ENCODE results near the gene TSPAN4.

Gene TSPAN4

DNA sequence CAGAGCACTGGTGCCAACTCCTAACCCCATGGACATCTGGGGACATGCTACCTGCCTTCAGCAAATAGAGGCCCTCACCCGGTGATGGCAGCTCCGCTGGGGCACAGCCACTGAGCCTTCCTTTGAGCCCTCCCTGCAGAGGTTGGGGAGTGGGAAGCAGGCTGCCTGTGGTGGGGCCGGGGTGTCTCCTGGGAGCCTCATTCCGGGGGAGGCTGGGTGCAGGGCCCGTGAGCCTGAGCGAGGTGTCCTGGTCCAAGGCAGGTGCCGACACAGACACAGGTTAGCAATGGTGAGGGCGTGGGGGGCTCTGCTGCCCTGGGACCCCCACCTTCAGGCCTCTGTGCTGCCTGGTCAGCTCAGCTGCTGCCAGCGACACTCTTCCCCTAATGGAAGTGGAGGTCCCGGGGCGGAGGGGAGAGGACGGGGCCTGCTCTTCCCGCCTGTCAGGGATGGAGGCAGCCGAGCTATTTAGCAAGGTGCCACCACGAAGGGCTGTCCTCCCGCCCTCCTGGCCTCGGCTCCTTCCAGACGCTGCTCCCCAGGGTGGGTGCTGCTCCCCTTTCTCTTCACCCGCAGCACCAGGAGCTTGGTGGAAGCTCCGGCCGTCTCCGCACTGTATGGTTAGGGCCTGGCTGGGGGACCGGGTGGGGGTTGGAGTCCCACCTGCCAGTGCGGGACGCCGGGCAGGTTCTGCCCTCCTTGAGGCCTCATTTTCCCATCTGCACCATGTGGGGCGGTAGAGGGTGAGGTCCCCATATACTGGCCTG lies 11.2 kb downstream of the TSPAN4 start:
- no peak for DNase-seq

GRCh38 chr11:854601-855329 lies 12.1 kb downstream of the TSPAN4 start:
- DNase-seq, result no peak

GRCh38 chr11:855330-855674 lies 12.7 kb downstream of the TSPAN4 start:
- DNase-seq, result no peak

- no peak for DNase-seq
These were observed 13.1 kb downstream of the TSPAN4 start for GRCh38 chr11:855796-856195.

DNA sequence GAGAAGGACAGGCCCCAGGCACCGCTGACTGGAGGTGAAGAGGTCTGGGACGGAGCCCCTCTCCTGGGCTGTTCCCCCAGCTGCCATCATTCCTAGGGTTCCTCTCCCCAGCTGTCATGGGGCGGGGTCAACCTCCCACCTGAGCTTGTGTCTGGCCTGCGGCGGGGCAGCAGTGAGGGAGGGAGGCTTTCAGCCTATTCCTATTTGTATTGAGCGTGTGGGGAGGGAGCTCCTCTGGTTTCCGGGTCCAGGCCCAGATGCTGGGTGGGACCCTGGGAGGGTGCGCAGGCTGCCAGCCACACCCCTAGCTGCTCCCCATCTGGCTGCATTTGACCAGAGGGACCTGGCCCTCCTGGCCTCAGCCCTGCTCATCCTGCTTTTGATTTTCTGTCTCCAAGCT lies 13.7 kb downstream of the TSPAN4 start:
- DNase-seq, result no peak

GRCh38 chr11:858053-858761 lies 15.6 kb downstream of the TSPAN4 start:
- no peak for DNase-seq

DNA sequence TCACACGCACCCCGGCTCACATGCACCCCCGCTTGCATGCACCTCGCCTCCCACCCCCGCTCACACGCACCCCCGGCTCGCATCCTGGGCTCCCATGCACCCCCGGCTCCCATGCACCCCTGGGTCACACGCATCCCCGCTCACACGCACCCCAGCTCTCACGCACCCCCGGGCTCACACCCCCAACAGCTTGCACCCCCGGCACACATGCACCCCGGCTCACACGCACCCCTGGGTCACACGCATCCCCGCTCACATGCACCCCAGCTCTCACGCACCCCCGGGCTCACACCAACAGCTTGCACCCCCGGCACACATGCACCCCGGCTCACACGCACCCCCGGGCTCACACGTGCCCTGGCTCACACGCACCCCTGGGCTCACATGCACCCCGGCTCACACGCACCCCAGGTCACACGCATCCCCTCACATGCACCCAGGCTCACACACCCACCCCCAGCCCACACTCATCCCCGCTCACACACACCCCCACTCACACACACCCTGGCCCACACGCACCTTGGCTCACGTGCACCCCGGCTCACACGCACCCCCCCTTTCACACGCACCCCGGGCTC lies 16.2 kb downstream of the TSPAN4 start:
- DNase-seq, result no peak

- DNase-seq, result peak; percentile 27
These were observed 16.9 kb downstream of the TSPAN4 start for GRCh38 chr11:859394-860131.

DNA sequence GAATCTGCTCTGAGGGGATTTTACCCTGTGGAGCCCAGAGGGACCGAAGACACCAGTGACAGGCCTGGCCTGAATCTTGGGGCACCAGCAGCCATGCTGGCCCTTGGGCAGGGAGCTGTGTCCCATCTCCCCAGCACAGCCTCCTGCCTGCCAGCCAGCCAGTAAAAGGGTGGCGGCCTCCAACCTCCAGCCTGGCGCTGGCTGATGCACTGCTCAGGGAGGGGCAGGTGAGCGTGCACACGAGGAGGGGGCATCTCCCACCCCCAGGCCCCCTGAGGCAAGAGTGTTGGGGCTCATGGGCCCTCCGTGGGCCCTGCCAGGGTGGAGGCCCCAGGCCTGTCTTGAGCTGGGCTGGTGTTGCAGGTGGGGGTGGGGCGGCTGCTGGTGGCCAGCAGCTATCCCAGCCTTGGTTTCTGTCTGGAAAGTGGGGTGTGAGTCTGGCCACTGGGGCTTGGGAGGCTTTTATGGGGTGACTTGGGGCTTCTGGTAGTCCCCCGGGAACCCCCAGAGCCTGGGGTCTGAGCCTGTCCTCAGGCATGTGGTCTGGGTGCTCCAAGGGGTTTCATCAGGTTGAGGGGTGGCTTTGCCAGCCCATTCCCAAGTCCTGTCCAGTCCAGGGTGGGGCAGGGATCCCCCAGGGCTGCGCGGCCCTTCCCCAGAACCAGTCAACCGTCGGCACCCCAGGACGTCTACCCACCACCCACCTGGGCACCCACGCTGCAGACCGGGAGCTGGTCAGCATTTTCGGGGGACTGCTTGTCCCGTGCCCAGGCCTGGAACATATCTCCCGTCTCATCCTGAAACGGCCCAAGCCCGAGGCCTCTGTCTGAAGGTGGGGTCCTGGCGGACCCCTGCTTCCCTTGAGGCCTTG lies 17.8 kb downstream of the TSPAN4 start:
- no peak for DNase-seq

- DNase-seq, result peak; percentile 18
These were observed 18.4 kb downstream of the TSPAN4 start for GRCh38 chr11:861105-861479.

GRCh38 chr11:862081-862661 lies 19.5 kb downstream of the TSPAN4 start:
- no peak for DNase-seq

DNA sequence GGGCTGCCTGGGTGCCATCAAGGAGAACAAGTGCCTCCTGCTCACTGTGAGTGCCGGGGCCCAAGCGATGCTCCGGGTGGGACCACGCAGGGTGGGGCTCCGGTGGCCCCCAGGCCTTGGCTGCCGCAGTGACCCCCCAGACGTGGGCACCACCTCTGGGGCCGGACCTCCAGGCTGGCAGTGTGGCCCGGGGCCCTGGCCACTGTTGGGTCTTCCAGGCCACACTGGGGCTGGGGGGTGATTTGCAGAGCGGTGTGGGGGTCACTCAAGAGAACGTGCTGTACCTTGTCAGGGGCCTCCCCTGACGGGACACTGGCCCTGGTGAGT lies 20.0 kb downstream of the TSPAN4 start:
- DNase-seq, result no peak

- no peak for DNase-seq
These were observed 20.6 kb downstream of the TSPAN4 start for GRCh38 chr11:863023-863909.

- DNase-seq, result no peak
These were observed 21.5 kb downstream of the TSPAN4 start for GRCh38 chr11:863910-864827.

DNA sequence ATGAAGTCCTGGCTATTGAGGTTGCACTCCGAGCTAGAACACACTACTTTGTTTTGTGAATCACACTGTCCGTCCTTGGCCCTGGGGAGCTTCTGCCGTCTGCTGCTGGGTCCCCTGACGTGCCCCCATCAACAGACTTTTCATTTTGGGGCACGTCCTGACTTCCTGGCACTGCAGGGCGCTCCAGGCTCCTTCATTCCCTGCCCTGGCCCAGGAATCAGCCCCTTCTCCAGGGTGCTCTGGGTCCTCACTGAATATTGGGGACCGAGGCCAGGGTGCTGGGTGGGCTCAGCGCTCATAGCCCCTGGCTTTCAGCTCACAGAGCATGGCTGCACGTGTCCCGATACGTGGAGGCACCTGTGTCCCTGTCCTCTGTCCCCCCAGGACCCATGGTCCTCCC lies 22.2 kb downstream of the TSPAN4 start:
- no peak for DNase-seq

- no peak for DNase-seq
These were observed 23.1 kb downstream of the TSPAN4 start for GRCh38 chr11:865462-866430.

- no peak for DNase-seq
These were observed 23.8 kb downstream of the TSPAN4 start for GRCh38 chr11:866481-866880.

DNA sequence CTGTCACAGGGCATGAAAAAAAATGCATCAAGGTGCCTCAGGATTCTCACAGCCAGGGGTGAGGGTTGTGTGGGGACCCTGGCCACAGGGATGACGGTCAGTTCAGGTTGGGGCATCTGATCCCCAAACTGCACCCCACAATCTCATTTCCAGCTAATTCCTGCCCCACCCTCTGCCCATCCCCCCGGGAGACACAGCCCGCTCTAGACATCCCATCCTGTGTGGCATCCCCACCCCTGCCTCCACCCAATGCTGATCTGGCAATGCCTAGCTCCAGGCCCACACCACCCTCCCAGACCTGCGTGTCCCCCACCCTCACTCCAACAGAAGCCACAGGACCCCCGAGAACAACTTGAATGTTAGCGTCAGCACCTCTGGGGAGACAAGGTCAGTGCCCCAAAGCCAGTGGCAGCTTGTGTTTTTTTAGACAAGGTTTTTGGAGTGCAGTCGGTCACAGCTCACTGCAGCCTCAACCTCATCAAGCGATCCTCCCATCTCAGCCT lies 25.3 kb downstream of the TSPAN4 start:
- DNase-seq, result no peak
